PC-9 (cell line): ENCODE results near the gene EYA2.

Source experiments
- CTCF ChIP-seq: fragments of 200-600 bp; sonication (generic); conservative IDR thresholded peaks from 2 replicates; pipeline ENCODE4 v1.6.1; 2017; ENCODE audit warnings: mixed run types, antibody characterized with exemption, mild to moderate bottlenecking, moderate library complexity
- EZH2 ChIP-seq: fragments of 200-600 bp; sonication (generic); IDR thresholded peaks from 2 replicates; pipeline ENCODE4 v1.8.0; 2017; ENCODE audit warnings: antibody characterized with exemption, low read depth

GRCh38 chr20:46850896-46851295 lies 43.7 kb upstream of the EYA2 start:
- TF ChIP-seq EZH2: no peak
- no peak for TF ChIP-seq CTCF
